SU-DHL-6 (cell line): ENCODE measurements around the gene STIP1.

ENCODE experiments used
- H2AFZ ChIP-seq: fragments of 200-600 bp; sonication (generic); 2 replicates; pipeline ENCODE4 v1.6.1; 2014; ENCODE audit warnings: low read depth, mild to moderate bottlenecking, moderate library complexity, mixed read lengths, antibody characterized with exemption, low read length; ENCODE audit not compliant: severe bottlenecking
- H3F3A ChIP-seq: fragments of 200-600 bp; shearing (Covaris generic); 2 replicates; pipeline ENCODE4 v1.6.0; 2016; ENCODE audit warnings: antibody characterized with exemption, mild to moderate bottlenecking; ENCODE audit not compliant: insufficient read depth
- H3K27ac ChIP-seq: fragments of 200-600 bp; sonication (generic); 2 replicates; pipeline ENCODE4 v1.5.1; 2016; ENCODE audit warnings: low read depth, mild to moderate bottlenecking, low read length, moderate library complexity, mixed read lengths
- H3K27me3 ChIP-seq: fragments of 200-600 bp; sonication (generic), shearing (Covaris generic); 2 replicates; pipeline ENCODE4 v1.6.0; 2014; ENCODE audit warnings: mild to moderate bottlenecking, low read length
- H3K36me3 ChIP-seq: fragments of 200-600 bp; sonication (generic); 2 replicates; pipeline ENCODE4 v1.6.1; 2014; ENCODE audit warnings: mild to moderate bottlenecking, low read length, mixed read lengths
- H3K4me2 ChIP-seq: fragments of 300-600, 200-600 bp; shearing (Covaris generic), sonication (generic); 2 replicates; pipeline ENCODE4 v1.6.0; 2014; ENCODE audit warnings: low read length, low read depth, mild to moderate bottlenecking; ENCODE audit not compliant: poor library complexity, severe bottlenecking
- H3K4me3 ChIP-seq: fragments of 200-600 bp; sonication (generic); 2 replicates; pipeline ENCODE4 v1.5.1; 2014; ENCODE audit warnings: antibody characterized with exemption, low read length, mild to moderate bottlenecking, mixed read lengths; ENCODE audit not compliant: insufficient read depth, poor library complexity, severe bottlenecking
- H3K79me2 ChIP-seq: fragments of 200-600 bp; sonication (generic); 2 replicates; pipeline ENCODE4 v1.6.1; 2014; ENCODE audit warnings: mild to moderate bottlenecking, low read length, moderate library complexity; ENCODE audit not compliant: insufficient read depth
- H3K9ac ChIP-seq: fragments of 200-600 bp; sonication (generic); 2 replicates; pipeline ENCODE4 v1.7.0; 2014; ENCODE audit warnings: mild to moderate bottlenecking, low read length
- H3K9me2 ChIP-seq: fragments of 200-600 bp; sonication (generic); replicated peaks from 2 replicates; pipeline ENCODE4 v1.6.1; 2014; ENCODE audit warnings: low read length; ENCODE audit not compliant: insufficient read depth
- H3K9me3 ChIP-seq: fragments of 200-600 bp; sonication (generic); 2 replicates; pipeline ENCODE4 v1.6.1; 2014; ENCODE audit warnings: low read length, mixed read lengths; ENCODE audit not compliant: insufficient read depth
- H4K20me1 ChIP-seq: fragments of 200-600 bp; sonication (generic); 2 replicates; pipeline ENCODE4 v1.6.1; 2014; ENCODE audit warnings: low read depth, mild to moderate bottlenecking, antibody characterized with exemption, low read length, moderate library complexity, mixed read lengths
- EZH2phosphoT487 ChIP-seq: fragments of 200-600 bp; sonication (generic), shearing (Covaris generic); conservative IDR thresholded peaks from 2 replicates; pipeline ENCODE4 v1.6.1; 2018; ENCODE audit warnings: mild to moderate bottlenecking, antibody characterized with exemption, low read length, moderate library complexity, mixed read lengths
- TF ChIP-seq, protein P1 (sequence below): fragments of 200-600 bp; sonication (generic); IDR thresholded peaks from one replicate; pipeline ENCODE4 v1.5.1; 2017; ENCODE audit warnings: antibody characterized with exemption, mild to moderate bottlenecking, low read length, moderate library complexity; ENCODE audit not compliant: insufficient read depth, poor library complexity, severe bottlenecking

Gene STIP1

DNA sequence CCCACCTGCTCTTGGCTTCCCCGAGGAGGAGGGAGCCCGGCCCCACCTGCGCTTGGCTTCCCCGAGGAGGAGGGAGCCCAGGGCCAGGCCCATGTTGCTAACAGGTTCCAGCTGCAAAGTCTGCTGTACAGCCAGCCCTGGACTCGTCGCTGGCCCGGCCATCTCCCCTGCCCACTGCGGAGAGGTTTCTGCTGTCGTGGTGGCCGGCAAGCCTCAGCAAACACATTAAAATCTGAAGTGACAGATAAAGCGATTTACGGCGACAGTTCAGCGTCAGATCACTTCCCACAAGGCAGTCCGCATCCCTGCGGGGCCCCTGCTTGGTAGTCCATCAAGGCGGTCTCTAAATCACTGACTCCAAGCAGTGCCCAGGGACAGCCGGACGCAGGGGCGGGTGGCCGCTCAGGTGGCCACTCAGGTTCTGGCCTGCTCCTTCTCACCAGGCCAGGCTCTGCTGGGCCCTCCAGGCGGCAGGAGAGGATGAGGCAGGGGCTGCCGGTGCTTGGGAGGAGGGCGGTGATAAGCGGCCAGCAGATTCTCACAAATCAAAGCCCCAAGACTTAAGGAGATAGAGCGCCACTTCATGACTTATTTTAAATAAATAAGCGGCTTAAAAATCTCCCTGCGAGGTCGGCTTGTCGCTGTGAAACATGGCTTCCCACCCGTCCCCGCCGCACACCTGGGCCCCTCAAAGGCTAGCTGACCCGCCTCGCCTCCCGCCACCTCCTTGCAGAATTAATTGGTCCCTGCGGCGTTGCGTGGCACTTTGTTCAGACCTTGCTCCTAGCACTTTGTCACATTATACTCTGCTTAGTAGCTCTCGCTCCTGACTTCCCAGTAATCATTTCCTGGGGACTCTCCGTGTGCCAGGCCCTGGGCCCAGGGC is 41.1 kb upstream of the STIP1 start:
- Histone ChIP-seq H3K79me2 (no peaks in the 10 kb centered on the region; the same call in 1 of the 2 replicates), H3K9ac (no peak overlapping the region), H3K4me2 (no peak overlapping the region), H3K27me3 (no peaks in the 10 kb centered on the region), H3K9me3 (no peaks in the 10 kb centered on the region), H2AFZ (no peak overlapping the region), H3K4me3 (no peak overlapping the region), H3K27ac (no peak overlapping the region), H3K36me3 (no peaks in the 10 kb centered on the region), H3K9me2 (no peaks in the 10 kb centered on the region), H3F3A (no peaks in the 10 kb centered on the region), H4K20me1 (no peaks in the 10 kb centered on the region; the same call in 1 of the 2 replicates)
- no peak for TF ChIP-seq EZH2phosphoT487
- TF ChIP-seq, protein P1, sequence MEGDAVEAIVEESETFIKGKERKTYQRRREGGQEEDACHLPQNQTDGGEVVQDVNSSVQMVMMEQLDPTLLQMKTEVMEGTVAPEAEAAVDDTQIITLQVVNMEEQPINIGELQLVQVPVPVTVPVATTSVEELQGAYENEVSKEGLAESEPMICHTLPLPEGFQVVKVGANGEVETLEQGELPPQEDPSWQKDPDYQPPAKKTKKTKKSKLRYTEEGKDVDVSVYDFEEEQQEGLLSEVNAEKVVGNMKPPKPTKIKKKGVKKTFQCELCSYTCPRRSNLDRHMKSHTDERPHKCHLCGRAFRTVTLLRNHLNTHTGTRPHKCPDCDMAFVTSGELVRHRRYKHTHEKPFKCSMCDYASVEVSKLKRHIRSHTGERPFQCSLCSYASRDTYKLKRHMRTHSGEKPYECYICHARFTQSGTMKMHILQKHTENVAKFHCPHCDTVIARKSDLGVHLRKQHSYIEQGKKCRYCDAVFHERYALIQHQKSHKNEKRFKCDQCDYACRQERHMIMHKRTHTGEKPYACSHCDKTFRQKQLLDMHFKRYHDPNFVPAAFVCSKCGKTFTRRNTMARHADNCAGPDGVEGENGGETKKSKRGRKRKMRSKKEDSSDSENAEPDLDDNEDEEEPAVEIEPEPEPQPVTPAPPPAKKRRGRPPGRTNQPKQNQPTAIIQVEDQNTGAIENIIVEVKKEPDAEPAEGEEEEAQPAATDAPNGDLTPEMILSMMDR = no peak

DNA sequence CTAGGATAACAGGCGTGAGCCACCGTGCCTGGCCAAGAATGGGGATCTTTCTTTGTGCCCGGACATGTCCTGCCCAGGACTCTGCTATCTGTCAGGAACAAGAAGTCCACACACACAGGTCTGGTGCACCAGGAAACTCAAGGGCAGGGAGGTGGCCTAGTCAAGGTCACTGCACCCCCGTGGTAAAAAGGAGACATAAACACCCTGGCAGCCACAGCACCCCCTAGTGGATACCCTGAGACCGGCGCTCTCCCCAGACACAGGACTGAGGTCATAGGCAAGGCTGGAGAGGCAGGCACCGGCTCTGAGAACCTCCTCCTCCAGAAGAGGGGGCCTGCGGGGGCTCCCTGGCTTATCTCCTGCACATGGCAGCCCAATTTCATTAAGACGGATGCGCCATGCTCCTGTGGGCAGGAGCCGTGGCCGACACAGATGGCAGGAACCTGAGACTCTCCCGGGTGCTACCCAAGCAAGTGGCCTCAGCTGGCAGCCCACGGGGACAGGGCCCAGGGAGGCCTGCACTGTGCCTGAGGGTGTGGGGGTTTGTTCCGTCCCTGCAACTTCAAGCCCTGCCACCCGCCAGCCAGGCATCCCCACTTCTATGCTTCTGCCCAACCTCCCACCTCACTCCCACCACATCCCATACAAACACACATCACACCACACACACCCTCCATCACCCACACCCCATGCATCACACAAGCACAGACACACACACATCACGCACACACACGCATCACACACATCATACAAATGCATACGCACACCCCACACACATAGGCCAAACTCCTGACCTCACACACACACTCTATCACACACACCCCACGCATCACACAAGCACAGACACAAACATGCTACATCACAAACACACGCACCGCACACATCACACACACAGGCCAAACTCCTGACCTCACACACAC is 39.7 kb upstream of the STIP1 start:
- Histone ChIP-seq H3K27me3 (no peaks in the 10 kb centered on the region), H3K4me3 (no peak overlapping the region), H3F3A (no peaks in the 10 kb centered on the region), H3K79me2 (no peaks in the 10 kb centered on the region; the same call in 1 of the 2 replicates), H3K9ac (no peak overlapping the region), H3K4me2 (no peak overlapping the region), H3K36me3 (no peaks in the 10 kb centered on the region), H3K9me2 (no peaks in the 10 kb centered on the region), H3K9me3 (no peaks in the 10 kb centered on the region), H4K20me1 (no peaks in the 10 kb centered on the region; the same call in 1 of the 2 replicates), H2AFZ (no peak overlapping the region), H3K27ac (no peak overlapping the region)
- TF ChIP-seq, protein P1 = peak; percentile 80
- no peak for TF ChIP-seq EZH2phosphoT487

DNA sequence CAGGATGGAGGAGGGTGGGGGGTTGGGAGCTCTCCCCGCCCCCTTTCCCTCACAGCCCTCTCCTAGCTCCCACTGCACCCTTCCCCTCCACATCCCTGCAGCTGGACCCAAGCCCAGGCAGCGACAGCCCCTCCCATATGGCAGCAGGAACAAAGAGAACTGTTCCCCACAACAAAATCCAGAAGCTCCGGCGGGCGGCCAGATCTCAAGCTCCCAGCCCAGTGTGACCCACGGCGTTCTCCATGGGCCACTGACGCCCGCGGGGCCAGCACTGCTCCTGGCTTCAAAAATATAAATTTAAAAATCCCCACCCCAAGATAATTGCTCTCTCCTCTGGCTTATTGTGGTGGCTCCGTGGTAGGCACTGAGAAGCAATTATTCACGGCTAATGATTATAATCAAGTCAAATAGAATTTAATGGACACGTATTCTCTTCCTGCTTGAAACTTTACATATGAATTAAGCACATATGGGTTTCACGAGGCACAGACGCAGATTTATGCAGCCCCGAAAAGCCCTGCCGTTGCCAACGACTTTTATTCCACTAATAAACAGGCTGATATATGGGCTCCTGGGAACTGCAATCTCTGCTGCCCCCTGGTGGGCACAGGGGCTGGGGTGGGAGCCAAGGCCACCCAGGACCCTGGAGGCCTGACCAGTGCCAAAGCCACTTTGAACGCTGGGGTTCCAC is 37.6 kb upstream of the STIP1 start:
- Histone ChIP-seq H3K27ac (no peak overlapping the region), H3K9me2 (no peaks in the 10 kb centered on the region), H3K36me3 (no peaks in the 10 kb centered on the region), H3K9me3 (no peaks in the 10 kb centered on the region), H4K20me1 (no peaks in the 10 kb centered on the region; the same call in 1 of the 2 replicates), H3K27me3 (no peaks in the 10 kb centered on the region), H3K4me2 (no peak overlapping the region), H3K79me2 (no peaks in the 10 kb centered on the region; the same call in 1 of the 2 replicates), H2AFZ (no peak overlapping the region), H3F3A (no peaks in the 10 kb centered on the region), H3K9ac (no peak overlapping the region), H3K4me3 (no peak overlapping the region)
- no peak for TF ChIP-seq EZH2phosphoT487
- TF ChIP-seq, protein P1 = peak; percentile 93
